ENCODE results near the gene MATCAP1. TPM values are rescaled to one million over a fixed set of nuclear protein-coding genes. Genes with fewer than 3 reads are reported as not detected.

Gene MATCAP1
- total and polyA plus RNA-seq, 2 of the 13 experiments (the other 11 are each of a cell fraction or from before 2014, with no cell fraction given) = 11.2 to 24.5 TPM

- no peak for TF ChIP-seq NFAT5 (CRISPR knock-in tag; IDR thresholded peaks at IDR 0.05)
- no peak for TF ChIP-seq SP140L (CRISPR knock-in tag; IDR thresholded peaks at IDR 0.05; ENCODE audit: borderline replicate concordance)
- peak; percentile 32; the same call in 1 of the 2 replicates for TF ChIP-seq REXO4 (CRISPR knock-in tag; IDR thresholded peaks at IDR 0.05; ENCODE audit: borderline replicate concordance)
- TF ChIP-seq ZBTB7A (CRISPR knock-in tag; IDR thresholded peaks at IDR 0.05) = no peak; the same call in 1 of the 2 replicates
- 0 out of 2 replicates have a peak, but pooled peaks have one; percentile 19 for TF ChIP-seq ZNF674 (CRISPR knock-in tag; IDR thresholded peaks at IDR 0.05; ENCODE audit: low read depth)
- peak; percentile 93 for TF ChIP-seq ZHX2 (IDR thresholded peaks at IDR 0.05; ENCODE audit: low read depth)
- TF ChIP-seq ZHX2 (CRISPR knock-in tag; IDR thresholded peaks at IDR 0.05; ENCODE audit: borderline replicate concordance) = no peak; the same call in 1 of the 2 replicates
- TF ChIP-seq ZNF160 (CRISPR knock-in tag; IDR thresholded peaks at IDR 0.05) = peak; percentile 37
- TF ChIP-seq KLF6 (CRISPR knock-in tag; IDR thresholded peaks at IDR 0.05) = no peak
- TF ChIP-seq ZBTB26 (CRISPR knock-in tag; IDR thresholded peaks at IDR 0.05; ENCODE audit: borderline replicate concordance) = peak; percentile 50; the same call in 1 of the 2 replicates
- no peak for TF ChIP-seq ATM (IDR thresholded peaks at IDR 0.05; ENCODE audit: borderline replicate concordance)
- TF ChIP-seq ATF1 (CRISPR knock-in tag; IDR thresholded peaks at IDR 0.05) = no peak; the same call in none of the 2 replicates
- TF ChIP-seq YY1 (IDR thresholded peaks at IDR 0.05; ENCODE audit: insufficient read depth, insufficient replicate concordance, low read depth, low read length) = peak; percentile 61
- no peak for TF ChIP-seq SRSF9 (IDR thresholded peaks at IDR 0.05; ENCODE audit: borderline replicate concordance, insufficient read depth, low read depth, low read length, poor library complexity, severe bottlenecking)
- TF ChIP-seq SP2 (CRISPR knock-in tag; IDR thresholded peaks at IDR 0.05) = peak; percentile 98
- TF ChIP-seq KDM4B (CRISPR knock-in tag; IDR thresholded peaks at IDR 0.05) = 0 out of 2 replicates have a peak, but pooled peaks have one; percentile 25
These were observed at the start of gene MATCAP1 (continued) for GRCh38 chr16:67183627-67184452.

Data from HepG2 (cell line).